T-cell (primary cell): Measurements from ENCODE around the gene ADGRG2. TPM values are rescaled to one million over a fixed set of nuclear protein-coding genes. Genes with fewer than 3 reads are reported as not detected.
"Not testable (repeated sequence)": the region's sequence is repeated elsewhere in the genome, so short reads cannot be mapped to it uniquely, and the experiment has no call there.

Experiments
- ATAC-seq, 4 experiments: fragments of 200-7000 bp in 3 of 4; fragments of 150-1000 bp in 1 of 4; cut with Tn5 transposase; replicated peaks in 1 of 4; 1 replicate in 3 of 4; 2 replicates in 1 of 4; pipeline ENCODE4 v1.10.0; 2021; ENCODE audit warnings: moderate library complexity in 3 of 4, mild to moderate bottlenecking in 2 of 4, moderate number of reproducible peaks in 1 of 4
- CTCF ChIA-PET, 2 donors: fragments of 300-600 bp; sonication (Branson Sonifier 250); formaldehyde crosslinking; loops; one replicate each; lab custom pipeline; 2022; ENCODE audit warnings: antibody characterized with exemption in 2 of 2; lab: Charles Lee
- POLR2A ChIA-PET, 2 donors: fragments of 300-600 bp; sonication (Branson Sonifier 250); formaldehyde crosslinking; loops; one replicate each; lab custom pipeline; 2022; ENCODE audit warnings: antibody characterized with exemption in 2 of 2; lab: Charles Lee
- DNase-seq, 35 experiments: peaks; one replicate each; pipeline versions ENCODE4 v3.0.0 to v3.0.0-alpha.2; 2013 to 2023
- H3K27ac ChIP-seq: one replicate; pipeline ENCODE4 v1.5.1; 2013; ENCODE audit warnings: low read length
- H3K27me3 ChIP-seq, 2 experiments: replicated peaks in 1 of 2; 1 replicate in 1 of 2; 2 replicates in 1 of 2; pipeline versions ENCODE4 v1.6.1 to v1.7.0; 2013; ENCODE audit warnings: low read length in 1 of 2, mixed read lengths in 1 of 2; ENCODE audit not compliant: control insufficient read depth in 2 of 2, insufficient read depth in 2 of 2; ENCODE audit errors: extremely low read depth in 1 of 2
- H3K36me3 ChIP-seq, 2 donors: 1 replicate in 1 of 2; 2 replicates in 1 of 2; pipeline versions ENCODE4 v1.6.1 to v1.7.0; 2013; ENCODE audit warnings: low read length in 1 of 2; ENCODE audit not compliant: control insufficient read depth in 2 of 2, insufficient read depth in 1 of 2; ENCODE audit errors: extremely low read depth in 1 of 2
- H3K4me1 ChIP-seq, 2 experiments: 1 replicate in 1 of 2; 2 replicates in 1 of 2; pipeline versions ENCODE4 v1.6.1 to v1.7.0; 2013; ENCODE audit warnings: low read length in 2 of 2, mixed read lengths in 1 of 2; ENCODE audit not compliant: insufficient read depth in 2 of 2, control insufficient read depth in 1 of 2; ENCODE audit errors: extremely low read depth in 1 of 2
- H3K4me3 ChIP-seq, 2 donors: 1 replicate in 1 of 2; 2 replicates in 1 of 2; pipeline versions ENCODE4 v1.5.1 to v1.7.0; 2013; ENCODE audit warnings: mild to moderate bottlenecking in 2 of 2, low read length in 1 of 2, moderate library complexity in 1 of 2; ENCODE audit not compliant: control insufficient read depth in 1 of 2; ENCODE audit errors: extremely low read depth in 1 of 2
- H3K9me3 ChIP-seq: 2 replicates; pipeline ENCODE4 v1.7.0; 2013
- H3K27ac Mint-ChIP-seq, 2 donors: one replicate each; pipeline ENCODE4 v1.8.0; 2020 to 2021; ENCODE audit warnings: mild to moderate bottlenecking in 2 of 2, mixed read lengths in 2 of 2
- H3K27me3 Mint-ChIP-seq, 2 donors: one replicate each; pipeline ENCODE4 v1.8.0; 2021 to 2022; ENCODE audit warnings: mixed read lengths in 2 of 2
- H3K36me3 Mint-ChIP-seq: one replicate; pipeline ENCODE4 v1.8.0; 2021; ENCODE audit warnings: mixed read lengths
- H3K4me1 Mint-ChIP-seq, 3 donors: one replicate each; pipeline ENCODE4 v1.8.0; 2020 to 2022; ENCODE audit warnings: mixed read lengths in 3 of 3, mild to moderate bottlenecking in 1 of 3
- H3K4me3 Mint-ChIP-seq, 3 donors: one replicate each; pipeline ENCODE4 v1.8.0; 2020 to 2022; ENCODE audit warnings: mild to moderate bottlenecking in 3 of 3, mixed read lengths in 3 of 3, moderate library complexity in 3 of 3
- H3K9me3 Mint-ChIP-seq, 3 donors: one replicate each; pipeline ENCODE4 v1.8.0; 2020 to 2022; ENCODE audit warnings: mixed read lengths in 3 of 3
- WGBS: methylation state at CpG from one replicate; pipeline ENCODE4 v1.1.5; 2013; ENCODE audit warnings: missing lambda C conversion rate; ENCODE audit not compliant: insufficient coverage; 5-methylcytosine and 5-hydroxymethylcytosine counted together
- total RNA-seq, 35 experiments: library from RNA in 6 of 35; stranded (reverse) in 6 of 35; fragments of 120-200 nt in 1 of 35; gene quantifications; one replicate each; pipeline versions ENCODE4 v1.2.1 to v1.2.4 and lab custom pipeline; 2013 to 2026

The ADGRG2 gene
- total RNA-seq, 5 donors from 2014 or later (not counting 1 experiment from before 2014, with no cell fraction given) = not detected

DNA sequence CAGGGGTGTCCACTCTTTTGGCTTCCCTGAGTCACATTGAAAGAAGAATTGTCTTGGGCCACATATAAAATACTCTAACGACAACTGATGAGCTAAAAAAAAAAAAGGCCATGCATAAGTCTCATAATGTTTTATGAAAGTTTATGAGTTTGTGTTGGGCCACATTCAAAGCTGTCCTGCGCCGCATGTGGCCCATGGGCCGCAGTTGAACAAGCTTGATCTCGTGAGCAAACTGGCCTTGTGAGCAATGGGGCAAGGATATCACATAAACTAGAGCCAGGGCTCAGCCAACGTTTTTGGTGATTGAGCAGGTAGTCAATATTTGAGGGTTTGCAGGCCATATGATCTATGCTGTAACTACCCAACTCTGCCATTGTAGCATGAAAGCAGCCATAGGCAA, 93.7 kb downstream of the ADGRG2 start:
- POLR2A ChIA-PET = no interaction called here

DNA sequence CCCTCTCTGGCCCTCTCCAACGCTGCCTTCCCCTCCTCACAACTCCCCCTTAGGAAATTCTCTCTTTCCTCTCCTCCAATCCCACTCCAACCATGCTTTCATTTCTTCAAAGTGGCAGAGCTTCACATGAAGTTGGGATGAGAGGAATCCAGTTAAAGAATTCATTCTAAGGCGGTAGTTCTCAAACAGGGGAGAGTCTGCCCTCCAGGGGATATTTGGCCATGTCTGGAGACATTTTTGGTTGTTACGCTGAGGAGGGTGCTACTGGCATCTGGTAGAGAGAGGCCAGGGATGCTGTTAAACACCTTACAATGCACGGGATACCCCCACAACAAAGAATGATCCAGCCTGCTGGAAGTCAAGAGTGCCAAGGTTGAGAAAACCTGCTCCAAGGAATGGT, 97.9 kb downstream of the ADGRG2 start:
- Mint-ChIP-seq H3K4me3 (no peak overlapping the region), H3K4me1 (no peaks in the 10 kb centered on the region), H3K36me3 (no peaks in the 10 kb centered on the region), H3K9me3 (no peaks in the 10 kb centered on the region), H3K27ac (no peak overlapping the region), H3K27me3 (no peaks in the 10 kb centered on the region)
- Histone ChIP-seq H3K27me3 (no peaks in the 10 kb centered on the region), H3K36me3 (no peaks in the 10 kb centered on the region), H3K4me1 (no peaks in the 10 kb centered on the region), H3K27ac (no peak overlapping the region), H3K9me3 (no peaks in the 10 kb centered on the region), H3K4me3 (no peak overlapping the region)
- WGBS = no CpG with 5 or more reads among the region's 4 CpGs
- ChIA-PET CTCF (interaction anchor here in 1 of 2 donors (0.5 kb wide), 1 partner anchor 1592 kb away, joined by 4 read pairs; no protein-coding TSS in a partner anchor), POLR2A (no interaction called here)
- DNase-seq (no peak), ATAC-seq (no peak)

More for the DNA sequence above, 93.7 kb downstream of the ADGRG2 start:
- Histone ChIP-seq H3K9me3 (no peaks in the 10 kb centered on the region), H3K27me3 (no peaks in the 10 kb centered on the region), H3K4me3 (no peak overlapping the region), H3K27ac (no peak overlapping the region), H3K36me3 (no peaks in the 10 kb centered on the region), H3K4me1 (no peaks in the 10 kb centered on the region)
- Mint-ChIP-seq H3K9me3 (no peaks in the 10 kb centered on the region), H3K36me3 (peaks cover 3% of the 10 kb centered on the region), H3K27ac (no peak overlapping the region), H3K4me3 (no peak overlapping the region), H3K27me3 (peaks cover 0 to 4% of the 10 kb centered on the region in 2 donors), H3K4me1 (no peaks in the 10 kb centered on the region)
- no peak for DNase-seq
- no CpG with 5 or more reads among the region's 6 CpGs for WGBS
- CTCF ChIA-PET = no interaction called here
- no peak for ATAC-seq

DNA sequence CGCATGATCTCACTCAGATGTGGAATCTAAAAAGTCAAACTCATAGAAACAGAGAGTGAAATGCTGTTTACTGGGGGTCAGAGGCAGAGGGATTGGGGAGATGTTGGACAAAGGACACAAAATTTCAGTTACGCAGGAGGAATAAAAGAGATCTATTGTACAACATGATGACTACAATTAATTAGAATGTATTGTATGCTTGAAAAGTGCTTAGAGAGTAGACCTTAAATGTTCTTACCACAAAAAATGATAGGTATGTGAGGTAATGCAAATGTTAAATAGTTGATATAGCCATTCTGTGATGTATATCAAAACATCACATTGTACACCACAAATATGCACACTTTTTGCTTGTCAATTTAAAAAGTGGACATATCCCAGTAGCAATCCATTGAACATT, 102.3 kb downstream of the ADGRG2 start:
- no CpG with 5 or more reads among the region's 2 CpGs for WGBS
- H3K4me1 Mint-ChIP-seq = no peaks in the 10 kb centered on the region

DNA sequence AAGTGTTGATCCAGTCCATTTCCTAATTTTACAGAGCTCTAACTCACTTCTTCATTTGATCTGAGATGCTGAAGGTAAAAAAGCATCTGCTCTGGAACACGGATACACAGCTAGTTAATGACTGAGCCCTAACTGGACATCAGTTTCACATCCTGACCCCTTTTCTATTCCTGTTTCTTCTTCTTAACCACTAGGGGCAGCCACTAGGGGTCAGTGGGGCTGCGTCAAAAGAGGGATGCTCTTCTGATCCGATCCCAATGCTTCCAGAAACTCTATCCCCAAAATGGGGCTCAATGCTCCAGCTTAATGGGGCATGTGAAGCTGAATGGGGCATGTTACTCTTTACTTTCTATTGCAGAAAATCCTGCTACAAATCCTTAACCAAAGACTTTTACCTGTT, 105.0 kb downstream of the ADGRG2 start:
- ChIA-PET POLR2A (interaction anchor here in 1 of 2 donors (0.7 kb wide), 1 partner anchor 506 kb away, joined by 4 read pairs; no protein-coding TSS in a partner anchor), CTCF (no interaction called here)
- H3K27me3 ChIP-seq = no peaks in the 10 kb centered on the region
- no CpG with 5 or more reads among the region's 3 CpGs for WGBS
- H3K4me3 ChIP-seq = no peak overlapping the region
- no peaks in the 10 kb centered on the region for H3K9me3 ChIP-seq
- H3K4me3 Mint-ChIP-seq = no peak overlapping the region
- no peaks in the 10 kb centered on the region for H3K4me1 Mint-ChIP-seq
- no peaks in the 10 kb centered on the region for H3K36me3 ChIP-seq
- H3K4me1 ChIP-seq = no peaks in the 10 kb centered on the region
- H3K36me3 Mint-ChIP-seq = no peaks in the 10 kb centered on the region
- H3K9me3 Mint-ChIP-seq = no peaks in the 10 kb centered on the region
- no peak overlapping the region for H3K27ac ChIP-seq
- H3K27ac Mint-ChIP-seq = no peak overlapping the region
- ATAC-seq = no peak
- no peak for DNase-seq
- peaks cover 0 to 3% of the 10 kb centered on the region in 2 donors for H3K27me3 Mint-ChIP-seq

More for the DNA sequence above, 102.3 kb downstream of the ADGRG2 start:
- Mint-ChIP-seq H3K27me3 (peaks cover 0 to under 1% of the 10 kb centered on the region in 2 donors), H3K27ac (no peak overlapping the region), H3K4me3 (no peak overlapping the region), H3K36me3 (no peaks in the 10 kb centered on the region), H3K9me3 (no peaks in the 10 kb centered on the region)
- ATAC-seq = no peak
- no peak for DNase-seq
- Histone ChIP-seq H3K4me1 (no peaks in the 10 kb centered on the region), H3K36me3 (no peaks in the 10 kb centered on the region), H3K27me3 (no peaks in the 10 kb centered on the region), H3K9me3 (no peaks in the 10 kb centered on the region), H3K27ac (no peak overlapping the region), H3K4me3 (no peak overlapping the region)
- POLR2A ChIA-PET = no interaction called here
- CTCF ChIA-PET = no interaction called here

DNA sequence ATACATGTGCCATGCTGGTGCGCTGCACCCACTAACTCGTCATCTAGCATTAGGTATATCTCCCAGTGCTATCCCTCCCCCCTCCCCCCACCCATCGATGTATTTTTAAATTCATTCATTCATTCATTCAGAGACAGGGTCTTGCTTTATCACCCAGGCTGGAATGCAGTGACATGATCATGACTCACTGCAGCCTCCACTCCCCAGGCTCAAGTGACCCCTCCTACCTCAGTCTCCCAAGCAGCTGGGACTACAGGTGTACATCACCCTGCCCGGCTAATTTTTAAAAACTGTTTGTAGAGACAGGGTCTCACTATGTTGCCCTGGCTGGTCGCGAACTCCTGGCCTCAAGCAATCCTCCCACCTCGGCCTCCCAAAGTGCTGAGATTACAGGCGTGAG, 105.7 kb downstream of the ADGRG2 start:
- WGBS = 96% methylated on average over 5 of the region's 8 CpGs
- CTCF ChIA-PET, H3K36me3 ChIP-seq, H3K27me3 Mint-ChIP-seq, H3K27ac Mint-ChIP-seq, H3K36me3 Mint-ChIP-seq, ATAC-seq, H3K4me3 ChIP-seq, H3K4me1 Mint-ChIP-seq, DNase-seq, H3K4me1 ChIP-seq, POLR2A ChIA-PET, H3K9me3 Mint-ChIP-seq, H3K4me3 Mint-ChIP-seq, H3K9me3 ChIP-seq, H3K27ac ChIP-seq, H3K27me3 ChIP-seq: not testable (repeated sequence)

DNA sequence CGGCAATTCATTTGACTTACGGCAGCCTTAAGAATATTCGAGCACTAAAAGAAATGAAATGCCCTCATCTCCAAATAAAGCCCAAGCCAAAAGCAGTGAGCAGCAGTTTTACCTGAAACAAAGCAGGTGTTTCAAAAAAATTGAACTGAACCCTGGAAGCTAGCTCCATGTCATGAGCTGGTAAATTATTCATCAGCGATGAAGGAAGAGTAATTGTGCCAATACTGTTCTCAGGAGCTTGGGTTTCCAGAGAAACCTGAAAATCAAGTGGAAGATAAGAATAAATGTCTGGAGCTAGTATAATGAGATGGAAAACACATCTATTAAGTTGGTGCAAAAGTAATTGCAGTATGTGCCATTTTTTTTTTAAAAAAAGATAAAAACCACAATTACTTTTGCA, 114.4 kb downstream of the ADGRG2 start:
- no CpG with 5 or more reads among the region's 4 CpGs for WGBS
- H3K4me1 Mint-ChIP-seq = no peaks in the 10 kb centered on the region
- no peaks in the 10 kb centered on the region for H3K4me1 ChIP-seq
- DNase-seq (no peak), ATAC-seq (no peak)
- H3K4me3 Mint-ChIP-seq = no peak overlapping the region
- no peak overlapping the region for H3K27ac ChIP-seq
- no peaks in the 10 kb centered on the region for H3K27me3 ChIP-seq
- no peak overlapping the region for H3K4me3 ChIP-seq
- H3K36me3 Mint-ChIP-seq = peaks cover 4% of the 10 kb centered on the region
- ChIA-PET POLR2A (no interaction called here), CTCF (no interaction called here)
- no peaks in the 10 kb centered on the region for H3K36me3 ChIP-seq
- H3K9me3 Mint-ChIP-seq = no peaks in the 10 kb centered on the region
- no peaks in the 10 kb centered on the region for H3K9me3 ChIP-seq
- H3K27me3 Mint-ChIP-seq = no peaks in the 10 kb centered on the region
- H3K27ac Mint-ChIP-seq = no peak overlapping the region

DNA sequence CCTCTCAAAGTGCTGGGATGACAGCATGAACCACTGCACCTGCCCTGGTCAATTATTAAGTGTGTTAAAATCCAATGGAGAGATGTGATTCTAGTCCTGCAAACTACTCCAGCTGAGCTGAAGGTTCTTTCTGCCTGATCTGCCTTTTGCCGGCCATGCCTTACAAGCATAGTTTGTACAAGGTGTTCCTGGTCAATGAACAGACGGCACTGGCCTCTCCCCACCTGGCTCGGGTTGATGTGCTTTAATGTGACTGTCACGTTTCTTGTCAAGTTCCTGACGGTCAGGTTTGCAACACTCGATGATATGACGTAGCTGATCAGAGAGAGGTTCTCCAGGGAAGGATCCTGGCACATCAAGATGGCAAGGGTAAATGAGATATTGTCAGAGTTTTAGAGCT, 115.3 kb downstream of the ADGRG2 start:
- H3K4me1 Mint-ChIP-seq = no peaks in the 10 kb centered on the region
- H3K9me3 Mint-ChIP-seq = no peaks in the 10 kb centered on the region
- Histone ChIP-seq H3K4me3 (no peak overlapping the region), H3K36me3 (no peaks in the 10 kb centered on the region), H3K27me3 (no peaks in the 10 kb centered on the region), H3K27ac (no peak overlapping the region), H3K9me3 (no peaks in the 10 kb centered on the region), H3K4me1 (no peaks in the 10 kb centered on the region)
- ATAC-seq (no peak), DNase-seq (no peak)
- no CpG with 5 or more reads among the region's 7 CpGs for WGBS
- H3K4me3 Mint-ChIP-seq = no peak overlapping the region
- no peaks in the 10 kb centered on the region for H3K27me3 Mint-ChIP-seq
- H3K36me3 Mint-ChIP-seq = peaks cover 4% of the 10 kb centered on the region
- ChIA-PET CTCF (no interaction called here), POLR2A (no interaction called here)
- no peak overlapping the region for H3K27ac Mint-ChIP-seq
